AG09309 (cell line): Measurements from ENCODE around the gene SPAAR.
A peak's percentile ranks its signal among the peaks of the same experiment; 100 is the strongest.
"Not testable (repeated sequence)": the region's sequence is repeated elsewhere in the genome, so short reads cannot be mapped to it uniquely, and the experiment has no call there.

Experiments used
- DNase-seq: peaks from one replicate; pipeline ENCODE4 v3.0.0-alpha.2; 2010; ENCODE audit warnings: low read depth
- H3K4me3 ChIP-seq: 2 replicates; pipeline ENCODE4 v1.5.1; 2011; ENCODE audit warnings: mild to moderate bottlenecking, low read depth, low read length, moderate library complexity; ENCODE audit not compliant: control insufficient read depth
- TF ChIP-seq, protein P1 (sequence below): IDR thresholded peaks from 2 replicates; pipeline ENCODE4 v1.5.1; 2011; ENCODE audit warnings: mild to moderate bottlenecking, low read depth, low read length, inconsistent platforms; ENCODE audit not compliant: insufficient read depth, control insufficient read depth; ENCODE audit errors: missing control alignments

Gene SPAAR

DNA sequence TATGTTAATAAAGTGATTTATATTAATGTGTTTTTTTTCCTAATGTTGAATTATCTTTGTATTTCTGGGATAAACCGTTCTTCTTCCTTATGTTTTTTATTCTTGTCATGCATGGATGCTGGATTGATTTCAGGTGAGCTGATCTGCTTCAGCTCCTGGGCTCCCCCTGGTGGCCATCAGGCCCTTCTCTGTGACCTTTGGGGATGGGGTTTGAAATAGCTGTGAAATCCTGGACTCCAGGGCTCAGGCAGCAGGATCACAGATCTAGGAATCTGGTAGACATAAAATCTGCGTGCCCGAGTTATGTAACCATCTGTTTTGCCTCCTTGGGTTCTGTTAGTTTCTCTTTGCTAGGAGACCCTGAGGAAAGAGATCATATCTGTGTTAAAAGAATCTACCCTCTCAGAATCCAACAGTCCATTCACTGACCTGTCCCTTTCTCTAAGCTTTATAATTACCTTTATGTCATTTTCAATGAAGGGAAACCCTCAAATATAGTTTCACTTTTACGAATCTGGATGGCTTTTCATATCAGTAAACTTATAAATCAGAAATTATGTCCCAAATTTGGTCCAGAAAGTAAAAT is 26.9 kb upstream of the SPAAR start:
- H3K4me3 ChIP-seq = no peak overlapping the region
- no peak for DNase-seq
- TF ChIP-seq, protein P1, sequence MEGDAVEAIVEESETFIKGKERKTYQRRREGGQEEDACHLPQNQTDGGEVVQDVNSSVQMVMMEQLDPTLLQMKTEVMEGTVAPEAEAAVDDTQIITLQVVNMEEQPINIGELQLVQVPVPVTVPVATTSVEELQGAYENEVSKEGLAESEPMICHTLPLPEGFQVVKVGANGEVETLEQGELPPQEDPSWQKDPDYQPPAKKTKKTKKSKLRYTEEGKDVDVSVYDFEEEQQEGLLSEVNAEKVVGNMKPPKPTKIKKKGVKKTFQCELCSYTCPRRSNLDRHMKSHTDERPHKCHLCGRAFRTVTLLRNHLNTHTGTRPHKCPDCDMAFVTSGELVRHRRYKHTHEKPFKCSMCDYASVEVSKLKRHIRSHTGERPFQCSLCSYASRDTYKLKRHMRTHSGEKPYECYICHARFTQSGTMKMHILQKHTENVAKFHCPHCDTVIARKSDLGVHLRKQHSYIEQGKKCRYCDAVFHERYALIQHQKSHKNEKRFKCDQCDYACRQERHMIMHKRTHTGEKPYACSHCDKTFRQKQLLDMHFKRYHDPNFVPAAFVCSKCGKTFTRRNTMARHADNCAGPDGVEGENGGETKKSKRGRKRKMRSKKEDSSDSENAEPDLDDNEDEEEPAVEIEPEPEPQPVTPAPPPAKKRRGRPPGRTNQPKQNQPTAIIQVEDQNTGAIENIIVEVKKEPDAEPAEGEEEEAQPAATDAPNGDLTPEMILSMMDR = peak; percentile 98

DNA sequence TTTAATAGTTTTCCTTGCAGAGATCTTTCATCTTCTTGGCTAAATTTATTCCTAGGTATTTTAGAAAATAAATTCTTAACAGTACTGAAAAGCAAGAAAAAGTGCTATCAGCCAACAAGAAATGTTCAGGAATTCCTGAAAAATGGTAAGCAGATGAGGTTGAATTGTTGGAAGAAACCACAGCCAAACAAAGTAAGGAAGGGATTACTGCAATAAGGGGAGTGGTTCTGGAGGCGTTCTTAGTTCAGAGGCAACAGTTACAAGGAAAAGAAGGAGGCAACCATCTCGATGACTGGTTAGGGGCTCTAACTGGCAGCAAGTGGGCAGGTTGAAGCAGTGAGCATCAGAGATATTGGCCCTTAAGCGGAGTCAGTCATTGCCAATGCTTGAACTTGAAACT is 26.3 kb upstream of the SPAAR start:
- DNase-seq = no peak
- TF ChIP-seq, protein P1 = no peak
- no peak overlapping the region for H3K4me3 ChIP-seq

DNA sequence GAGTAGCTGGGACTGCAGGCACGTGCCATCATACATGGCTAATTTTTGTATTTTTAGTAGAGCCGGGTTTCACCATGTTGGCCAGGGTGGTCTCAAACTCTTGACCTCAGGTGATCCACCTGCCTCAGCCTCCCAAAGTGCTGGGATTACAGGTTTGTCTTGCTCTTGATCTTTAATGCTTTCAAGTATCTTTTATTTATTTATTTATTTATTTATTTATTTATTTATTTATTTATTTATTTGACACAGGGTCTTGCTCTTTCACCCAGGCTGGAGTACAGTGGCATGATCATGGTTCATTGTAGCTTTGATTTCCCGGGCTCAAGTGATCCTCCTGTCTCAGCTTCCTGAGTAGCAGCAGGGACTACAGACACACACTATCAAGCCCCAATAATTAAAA is 24.4 kb upstream of the SPAAR start:
- H3K4me3 ChIP-seq, DNase-seq: not testable (repeated sequence)

DNA sequence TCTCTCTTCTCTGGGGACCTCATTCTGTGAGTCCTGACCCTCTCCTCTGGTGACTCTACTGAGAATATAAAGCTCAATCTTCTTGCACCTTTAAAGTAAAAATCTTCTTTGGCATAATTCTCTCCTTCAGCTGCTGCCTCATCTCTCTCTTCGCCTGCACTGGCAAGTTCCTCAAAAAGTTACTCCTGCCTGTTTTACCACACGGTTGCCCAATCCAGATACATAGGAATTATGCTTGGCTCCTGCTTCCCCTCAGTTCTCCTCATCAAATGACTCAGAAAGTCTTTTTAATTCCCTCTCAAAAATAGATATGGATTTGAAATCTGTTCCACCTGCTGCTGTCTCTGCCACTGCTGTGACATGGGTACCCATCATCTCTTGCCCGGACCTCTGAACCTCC is 17.6 kb upstream of the SPAAR start:
- no peak for DNase-seq

DNA sequence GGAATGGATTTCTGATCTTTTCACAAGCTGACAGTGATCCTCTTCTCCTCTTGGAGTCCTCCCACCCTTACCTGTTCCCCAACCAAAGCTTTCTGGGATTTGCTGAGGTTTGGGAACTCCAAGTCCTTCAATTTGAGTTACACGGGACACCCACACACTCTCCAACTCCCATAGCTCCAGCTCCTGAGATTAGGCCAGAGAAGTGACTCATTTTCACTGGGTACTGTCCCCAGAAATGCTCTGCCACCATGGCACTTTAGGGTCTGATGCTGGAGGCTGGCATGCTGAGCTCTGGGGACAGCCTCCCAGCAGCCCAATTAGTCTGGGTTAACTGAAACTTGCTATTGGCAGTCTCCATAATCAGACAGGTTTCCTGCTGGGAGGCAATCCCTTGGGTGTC is 17.2 kb upstream of the SPAAR start:
- no peak overlapping the region for H3K4me3 ChIP-seq
- TF ChIP-seq, protein P1 = no peak
- no peak for DNase-seq

More for the DNA sequence above, 17.6 kb upstream of the SPAAR start:
- TF ChIP-seq, protein P1 = no peak
- no peak overlapping the region for H3K4me3 ChIP-seq

DNA sequence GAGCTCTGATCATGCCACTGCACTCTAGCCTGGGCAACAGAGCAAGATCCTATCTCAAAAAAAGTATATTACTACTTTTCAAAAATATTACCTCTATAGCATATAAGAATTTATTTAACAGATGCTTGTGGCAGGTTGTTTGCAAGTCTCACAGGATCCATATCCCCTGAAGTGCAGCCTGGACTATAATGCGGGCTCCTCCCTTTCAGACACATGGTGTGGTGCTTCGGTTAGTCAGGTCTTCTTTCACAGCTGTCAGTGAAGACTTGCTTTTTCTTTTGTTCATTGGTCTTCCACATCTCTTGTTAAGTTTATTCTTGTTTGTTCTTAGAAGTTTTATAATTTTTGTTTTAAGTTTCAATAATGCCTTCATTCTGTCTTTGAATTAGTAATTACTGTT is 12.7 kb upstream of the SPAAR start:
- H3K4me3 ChIP-seq = no peak overlapping the region
- TF ChIP-seq, protein P1 = no peak
- no peak for DNase-seq

DNA sequence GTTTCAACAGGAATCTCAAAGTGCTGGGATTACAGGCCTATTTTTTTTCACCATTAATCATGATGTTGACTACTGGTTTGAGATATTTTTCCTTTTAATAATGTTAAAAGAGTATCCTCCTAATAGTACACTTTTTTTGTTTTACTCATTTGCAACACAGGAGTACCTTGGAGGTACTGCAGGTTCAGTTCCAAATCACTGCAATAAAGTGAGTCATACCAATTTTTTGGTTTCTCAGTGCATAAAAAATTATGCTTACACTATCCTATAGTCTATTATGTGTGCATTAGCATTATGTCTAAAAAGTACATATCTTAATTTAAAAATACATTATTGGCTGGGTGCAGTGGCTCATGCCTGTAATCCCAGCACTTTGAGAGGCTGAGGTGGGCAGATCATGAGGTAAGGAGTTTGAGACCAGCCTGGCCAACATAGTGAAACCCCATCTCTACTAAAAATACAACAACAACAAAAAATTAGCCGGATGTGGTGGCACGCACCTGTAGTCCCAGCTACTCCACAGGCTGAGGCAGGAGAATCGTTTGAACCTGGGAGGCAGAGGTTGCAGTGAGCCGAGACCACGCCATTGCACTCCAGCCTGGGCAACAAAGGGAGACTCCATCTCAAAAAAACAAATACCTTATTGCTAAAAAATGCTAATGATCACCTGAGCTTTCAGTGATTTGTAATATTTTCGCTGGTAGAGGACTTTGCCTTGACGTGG is 11.8 kb upstream of the SPAAR start:
- not testable (repeated sequence) for DNase-seq, H3K4me3 ChIP-seq
